Right cardiac atrium (tissue), 5 donors: ENCODE measurements around the gene IGFBP7. TPM values are rescaled to one million over a fixed set of nuclear protein-coding genes. Genes with fewer than 3 reads are reported as not detected.

Experiments
- ATAC-seq, 2 donors: fragments of 200-7000 bp; cut with Tn5 transposase; one replicate each; pipeline versions ENCODE4 v1.8.0 to v1.9.1; 2020; ENCODE audit warnings: moderate library complexity in 2 of 2, mild to moderate bottlenecking in 1 of 2
- DNase-seq, 3 donors: peaks; one replicate each; pipeline ENCODE4 v3.0.0-alpha.2; 2020
- H3K27ac ChIP-seq: one replicate; pipeline ENCODE4 v1.5.1; 2013; ENCODE audit warnings: mild to moderate bottlenecking, low read length, control low read depth, moderate library complexity
- H3K27me3 ChIP-seq: one replicate; pipeline ENCODE4 v1.6.1; 2013; ENCODE audit not compliant: control insufficient read depth, insufficient read depth
- H3K4me1 ChIP-seq: one replicate; pipeline ENCODE4 v1.6.1; 2013; ENCODE audit warnings: low read length; ENCODE audit not compliant: control insufficient read depth, insufficient read depth
- H3K4me3 ChIP-seq: one replicate; pipeline ENCODE4 v1.5.1; 2013; ENCODE audit warnings: low read length, control low read depth
- H3K9me3 ChIP-seq: one replicate; pipeline ENCODE4 v1.6.1; 2013; ENCODE audit warnings: low read length; ENCODE audit not compliant: control insufficient read depth
- WGBS: extraction: QIAGEN DNeasy Blood & Tissue Kit; methylation state at CpG from one replicate; pipeline ENCODE4 v1.1.7; 2013; 5-methylcytosine and 5-hydroxymethylcytosine counted together
- intact Hi-C, 4 donors: fragments of 100-400 bp; cut with DNase I; formaldehyde crosslinking; loops; one replicate each; pipeline versions ENCODE4 v1.11.0 to v1.14.0; 2022 to 2023
- polyA plus RNA-seq: library from polyadenylated mRNA; stranded (reverse); fragments of 200-250 nt; gene quantifications from one replicate; pipeline ENCODE4 v1.2.3, GENCODE V29; 2013
- total RNA-seq, 4 donors: library from RNA; stranded (reverse); fragmentation: NEBNext Ultra II Directional; extraction: Animal tissue kit (Norgen Biotek cat#: 25700); gene quantifications; one replicate each; pipeline ENCODE4 v1.2.1, GENCODE V29; 2021
- donor health status: healthy with polysubstance abuse.
- donor health status: DM: no; HTN: yes; CAD: no.
- donor health status: DM: no; HTN: no; CAD: no.
- donor health status: DM: no; HTN: yes; CAD: no; lungs with severe emphysema.
- donor health status: DM: yes; HTN: yes; CAD: no.

The IGFBP7 gene
- total and polyA plus RNA-seq, 5 donors = 809 to 983 (median 852) TPM

DNA sequence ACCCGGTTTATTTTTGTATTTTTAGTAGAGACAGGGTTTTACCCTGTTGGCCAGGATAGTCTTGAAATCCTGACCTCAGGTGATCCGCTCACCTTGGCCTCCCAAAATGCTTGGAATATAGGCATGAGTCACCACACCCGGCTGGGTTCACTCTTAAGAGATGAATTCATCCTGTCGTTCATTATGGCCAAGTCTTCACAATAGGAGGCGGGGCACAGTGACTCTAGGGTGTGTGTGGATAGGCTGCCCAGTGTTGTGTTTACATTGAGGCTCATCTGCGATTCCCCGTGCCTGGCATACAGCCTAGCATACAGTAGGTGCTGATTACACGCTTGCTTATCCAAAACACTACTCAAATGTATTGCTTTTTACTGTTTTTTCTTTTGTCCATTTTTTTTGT lies 41.3 kb upstream of the IGFBP7 start:
- DNase-seq (no peak), ATAC-seq (no peak)
- Histone ChIP-seq H3K27me3 (no peaks in the 10 kb centered on the region), H3K4me1 (no peaks in the 10 kb centered on the region), H3K4me3 (no peak overlapping the region), H3K27ac (no peak overlapping the region), H3K9me3 (no peaks in the 10 kb centered on the region)
- 76% methylated on average over 8 of the region's 8 CpGs for WGBS
- intact Hi-C loops = no loop called here

DNA sequence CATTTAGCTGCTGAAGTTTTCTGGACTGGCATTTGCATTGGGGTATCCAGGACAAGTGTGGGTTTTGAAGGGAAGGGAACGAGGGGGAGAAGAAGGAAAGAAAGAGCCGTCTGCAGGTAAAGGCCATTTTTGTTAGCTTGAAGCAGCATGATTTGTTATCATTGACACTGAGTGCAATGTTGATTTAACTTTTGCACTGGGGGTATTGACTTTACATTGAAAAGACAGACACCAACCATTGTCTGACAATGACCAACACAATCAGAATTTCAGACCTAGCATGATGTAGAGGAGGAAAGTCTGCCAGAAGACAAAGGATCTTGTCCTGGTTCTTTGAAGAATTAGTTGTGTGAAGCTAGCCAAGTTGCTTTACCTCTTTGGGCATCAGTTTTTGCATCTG lies 39.6 kb upstream of the IGFBP7 start:
- ATAC-seq (no peak), DNase-seq (no peak)
- Histone ChIP-seq H3K27ac (no peak overlapping the region), H3K9me3 (no peaks in the 10 kb centered on the region), H3K27me3 (no peaks in the 10 kb centered on the region), H3K4me3 (no peak overlapping the region), H3K4me1 (no peaks in the 10 kb centered on the region)
- 84% methylated on average over 2 of the region's 2 CpGs for WGBS
- intact Hi-C loops = no loop called here

DNA sequence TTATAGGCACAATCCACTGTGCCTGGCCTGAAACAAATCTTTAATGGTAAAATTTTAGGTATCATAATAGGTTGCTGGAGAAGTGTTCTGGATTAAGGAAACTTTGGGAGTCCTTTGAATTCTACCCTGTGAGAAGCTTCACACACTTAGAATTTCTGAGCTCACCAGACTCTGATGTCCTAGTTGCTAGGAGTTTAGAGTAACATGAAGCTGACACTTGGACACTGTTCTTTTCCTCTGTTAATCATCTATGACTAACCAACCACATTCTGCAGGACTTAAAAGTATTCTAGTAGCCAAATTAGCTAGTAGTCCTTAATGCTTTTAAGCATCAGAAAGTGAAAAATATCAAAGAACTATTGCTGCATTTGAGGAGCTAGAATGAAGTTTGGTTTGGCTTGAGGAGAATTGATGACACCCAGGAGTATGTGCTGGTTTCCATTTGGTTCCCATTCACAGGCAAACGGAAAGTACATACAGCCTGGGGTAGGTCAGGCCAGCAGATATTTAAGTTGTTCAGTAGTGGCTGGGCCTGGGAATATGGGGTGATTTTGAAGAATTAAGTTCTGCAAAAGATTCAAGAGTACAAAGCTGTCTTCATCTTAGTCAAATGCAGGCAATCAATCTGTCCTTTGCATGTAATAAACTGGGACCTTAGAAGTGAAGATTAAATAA lies 38.8 kb upstream of the IGFBP7 start:
- no peaks in the 10 kb centered on the region for H3K4me1 ChIP-seq
- 68% methylated on average over 1 of the region's 1 CpG for WGBS
- intact Hi-C loops = no loop called here
- DNase-seq (no peak), ATAC-seq (no peak)
- no peaks in the 10 kb centered on the region for H3K27me3 ChIP-seq
- H3K27ac ChIP-seq = no peak overlapping the region
- H3K9me3 ChIP-seq = no peaks in the 10 kb centered on the region
- H3K4me3 ChIP-seq = no peak overlapping the region

DNA sequence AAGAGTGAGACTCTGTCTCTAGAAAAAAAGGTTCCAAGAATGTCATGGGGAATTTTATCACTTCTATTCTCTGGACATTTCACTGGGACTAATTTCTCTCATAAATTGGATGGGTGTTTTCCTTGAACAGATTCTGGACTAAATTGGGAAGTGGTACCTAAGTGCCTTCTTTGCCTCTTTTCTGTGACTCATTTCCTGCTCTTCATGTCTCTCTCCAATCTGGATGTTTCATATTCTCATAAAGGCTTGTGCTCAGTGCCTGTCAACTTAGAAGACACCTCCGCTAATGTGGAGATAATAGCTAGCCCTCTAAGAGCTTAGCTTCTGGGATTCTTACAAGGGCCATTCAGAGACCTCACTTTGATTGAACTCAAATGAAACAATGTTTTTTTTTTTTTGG lies 38.0 kb upstream of the IGFBP7 start:
- Histone ChIP-seq H3K9me3 (no peaks in the 10 kb centered on the region), H3K4me1 (no peaks in the 10 kb centered on the region), H3K27ac (no peak overlapping the region), H3K27me3 (no peaks in the 10 kb centered on the region), H3K4me3 (no peak overlapping the region)
- ATAC-seq (no peak), DNase-seq (no peak)
- WGBS = 94% methylated on average over 1 of the region's 1 CpG
- intact Hi-C loops = no loop called here

DNA sequence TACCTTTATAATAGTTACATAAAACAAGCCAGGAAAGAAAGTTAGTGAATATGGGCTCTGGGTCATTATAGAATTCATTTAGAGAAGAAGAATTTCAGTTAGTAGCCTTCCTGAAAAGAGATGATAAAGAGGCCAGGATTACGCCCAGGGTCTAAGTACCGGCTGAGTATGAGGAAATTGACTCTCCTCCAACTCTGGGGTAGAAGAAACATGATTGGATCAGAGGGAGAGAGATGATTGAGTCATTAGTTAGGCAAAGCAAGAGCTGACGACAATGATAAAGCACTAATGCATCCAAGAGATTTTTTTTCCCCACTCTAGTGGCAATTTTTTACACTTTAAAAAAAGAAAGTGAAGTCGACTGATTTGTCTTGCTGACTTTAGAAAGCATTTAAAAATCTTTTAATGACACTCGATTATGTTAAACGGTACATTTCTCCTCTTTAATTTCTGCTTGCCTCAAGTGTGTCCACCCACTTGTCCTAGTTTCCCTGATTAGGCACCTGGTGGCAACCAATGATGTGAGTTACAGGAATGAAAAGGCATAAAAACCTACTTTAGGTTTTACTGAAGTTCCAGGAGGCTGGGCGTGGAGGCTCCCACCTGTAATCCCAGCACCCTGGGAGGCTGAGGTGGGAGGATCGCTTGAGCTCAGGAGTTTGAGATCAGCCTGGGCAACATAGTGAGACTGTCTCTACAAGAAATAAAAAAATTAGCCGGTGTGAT lies 37.3 kb upstream of the IGFBP7 start:
- H3K27ac ChIP-seq = no peak overlapping the region
- no peaks in the 10 kb centered on the region for H3K9me3 ChIP-seq
- H3K27me3 ChIP-seq = no peaks in the 10 kb centered on the region
- DNase-seq (no peak), ATAC-seq (peak; percentile 84 to 87)
- 75% methylated on average over 9 of the region's 9 CpGs for WGBS
- no peaks in the 10 kb centered on the region for H3K4me1 ChIP-seq
- H3K4me3 ChIP-seq = no peak overlapping the region
- intact Hi-C loops = no loop called here

DNA sequence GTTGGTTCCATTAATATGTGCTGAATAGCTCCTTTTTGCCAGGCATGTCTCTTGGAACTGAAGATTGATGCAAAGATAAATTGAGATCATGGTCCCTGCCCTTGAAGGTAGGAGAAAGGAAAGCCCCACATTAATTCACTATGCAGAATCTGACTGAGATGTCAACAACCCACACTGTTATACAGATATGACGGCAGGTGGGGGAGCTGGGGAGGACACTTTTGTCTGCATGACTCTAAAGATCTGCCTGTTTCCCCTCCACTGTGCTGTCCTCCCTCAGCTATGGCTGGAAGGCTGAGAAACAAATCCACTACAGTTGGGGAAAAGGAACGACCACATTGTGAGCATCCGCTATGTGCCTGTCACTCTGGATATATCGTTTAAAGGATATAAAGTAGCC lies 36.3 kb upstream of the IGFBP7 start:
- H3K4me3 ChIP-seq = no peak overlapping the region
- H3K27ac ChIP-seq = no peak overlapping the region
- intact Hi-C loops = no loop called here
- no peak for DNase-seq
- 93% methylated on average over 4 of the region's 4 CpGs for WGBS
- no peak for ATAC-seq
- no peaks in the 10 kb centered on the region for H3K27me3 ChIP-seq
- H3K4me1 ChIP-seq = no peaks in the 10 kb centered on the region
- H3K9me3 ChIP-seq = no peaks in the 10 kb centered on the region

DNA sequence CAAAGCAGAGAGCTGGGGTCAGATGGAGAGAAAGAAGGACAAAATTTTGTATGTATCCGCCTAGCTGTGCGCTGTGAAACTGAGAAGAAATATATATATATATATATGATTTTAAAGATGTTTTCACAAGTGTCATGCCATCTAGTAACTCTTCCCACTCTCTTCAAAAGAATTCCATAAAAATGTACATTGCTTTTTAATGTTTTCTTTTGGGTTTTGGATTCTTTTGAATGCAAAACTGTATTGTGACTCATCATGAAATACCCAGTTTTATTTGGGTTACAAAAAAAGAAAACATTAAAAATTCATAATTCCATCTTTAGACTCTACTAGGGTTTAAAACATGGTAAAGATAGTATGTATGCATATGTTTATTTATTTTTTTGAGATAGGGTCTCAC lies 34.3 kb upstream of the IGFBP7 start:
- H3K27ac ChIP-seq = no peak overlapping the region
- no peaks in the 10 kb centered on the region for H3K27me3 ChIP-seq
- no peak overlapping the region for H3K4me3 ChIP-seq
- no peaks in the 10 kb centered on the region for H3K4me1 ChIP-seq
- 97% methylated on average over 2 of the region's 2 CpGs for WGBS
- no peaks in the 10 kb centered on the region for H3K9me3 ChIP-seq
- DNase-seq (no peak), ATAC-seq (no peak)
- intact Hi-C loops = no loop called here

DNA sequence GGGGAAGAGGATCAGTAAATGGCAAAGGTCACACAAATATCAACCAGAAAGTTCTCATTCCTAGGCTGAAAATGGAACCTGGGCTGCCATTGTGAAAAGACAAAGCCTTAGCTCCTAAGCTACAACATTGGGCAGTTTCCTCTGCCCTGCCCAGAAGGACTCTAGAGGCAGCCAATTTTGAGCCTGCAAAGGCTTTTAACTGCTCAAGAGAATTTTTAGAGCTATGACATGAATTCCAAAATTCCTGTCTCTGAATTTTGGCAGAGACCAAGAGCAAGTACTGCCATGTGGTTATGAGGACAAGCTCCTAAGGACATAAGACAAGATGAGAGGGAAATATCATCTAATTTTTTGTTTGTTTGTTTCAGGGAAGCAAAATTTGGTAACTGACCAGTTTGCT lies 29.6 kb upstream of the IGFBP7 start:
- no peaks in the 10 kb centered on the region for H3K9me3 ChIP-seq
- no peak overlapping the region for H3K4me3 ChIP-seq
- no peak overlapping the region for H3K27ac ChIP-seq
- intact Hi-C loops = no loop called here
- ATAC-seq = peak in 1 of 2 donors; percentile 59
- no peaks in the 10 kb centered on the region for H3K27me3 ChIP-seq
- no peaks in the 10 kb centered on the region for H3K4me1 ChIP-seq
- DNase-seq = no peak

DNA sequence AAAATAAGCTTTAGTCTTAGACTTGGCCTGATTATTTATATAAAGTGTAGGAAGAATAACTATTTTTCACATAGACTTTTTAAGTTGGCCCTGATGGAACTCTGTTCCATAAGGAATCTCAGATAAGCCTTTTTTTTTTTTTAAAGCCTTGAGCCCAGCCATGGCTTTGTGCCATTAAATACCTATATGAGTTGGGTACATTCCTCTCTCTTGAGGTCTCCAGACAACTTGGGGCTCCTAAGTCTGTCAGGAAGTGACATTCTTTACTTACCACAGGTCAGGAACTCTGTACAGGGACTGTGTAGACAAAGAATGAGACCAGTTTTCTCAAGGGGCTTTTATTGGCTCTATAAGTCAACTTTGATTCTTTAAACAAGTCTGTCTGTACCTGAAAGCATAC lies 27.1 kb upstream of the IGFBP7 start:
- intact Hi-C loops = no loop called here
- Histone ChIP-seq H3K4me1 (no peaks in the 10 kb centered on the region), H3K4me3 (no peak overlapping the region), H3K9me3 (no peaks in the 10 kb centered on the region), H3K27me3 (no peaks in the 10 kb centered on the region), H3K27ac (no peak overlapping the region)
- no peak for DNase-seq
- ATAC-seq = no peak

DNA sequence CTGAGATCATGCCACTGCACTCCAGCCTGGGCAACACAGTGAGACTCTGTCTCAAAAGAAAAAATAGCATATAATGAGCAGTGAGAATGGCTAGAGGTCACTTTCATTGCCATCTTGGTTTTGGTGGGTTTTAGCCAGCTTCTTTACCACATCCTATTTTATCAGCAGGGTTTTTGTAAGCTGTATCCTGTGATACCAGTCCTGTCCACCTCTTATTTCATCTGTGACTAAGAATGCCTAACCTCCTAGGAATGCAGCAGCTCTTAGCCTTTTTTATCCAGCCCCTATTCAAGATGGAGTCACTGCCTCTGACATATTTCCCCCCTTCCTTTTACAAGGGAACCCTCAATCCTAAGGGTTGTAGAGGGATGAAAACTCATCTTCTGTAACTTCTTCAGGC lies 26.1 kb upstream of the IGFBP7 start:
- no peak for ATAC-seq
- no peak for DNase-seq
- no peaks in the 10 kb centered on the region for H3K4me1 ChIP-seq
- H3K27me3 ChIP-seq = no peaks in the 10 kb centered on the region
- no peaks in the 10 kb centered on the region for H3K9me3 ChIP-seq
- intact Hi-C loops = no loop called here
- H3K27ac ChIP-seq = no peak overlapping the region
- H3K4me3 ChIP-seq = no peak overlapping the region

DNA sequence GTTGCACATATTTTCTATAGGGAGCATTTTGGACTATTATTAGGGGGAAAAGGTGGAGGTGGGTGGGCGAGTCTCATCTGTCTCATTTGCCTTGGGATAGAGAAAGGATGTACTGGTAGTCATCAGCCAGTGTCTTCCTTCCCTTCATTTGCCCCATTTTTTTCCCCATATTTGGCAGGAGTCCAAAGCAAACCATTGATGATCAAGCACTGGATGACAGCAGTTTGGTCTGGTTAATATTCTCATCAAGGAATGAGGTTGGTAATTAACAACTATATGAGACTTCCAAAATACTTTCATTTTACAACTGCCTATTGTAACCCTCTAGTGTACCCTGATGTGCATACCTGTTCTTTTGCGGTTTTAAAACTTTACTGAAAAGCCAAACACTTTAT lies 22.6 kb upstream of the IGFBP7 start:
- no peak overlapping the region for H3K4me3 ChIP-seq
- H3K9me3 ChIP-seq = no peaks in the 10 kb centered on the region
- 94% methylated on average over 2 of the region's 2 CpGs for WGBS
- H3K4me1 ChIP-seq = no peaks in the 10 kb centered on the region
- H3K27me3 ChIP-seq = no peaks in the 10 kb centered on the region
- intact Hi-C loops = no loop called here
- H3K27ac ChIP-seq = no peak overlapping the region
- ATAC-seq = no peak
- no peak for DNase-seq
